Measurements from ENCODE around the gene TMEM219. TPM values are rescaled to one million over a fixed set of nuclear protein-coding genes. Genes with fewer than 3 reads are reported as not detected.

Gene TMEM219
- total RNA-seq, 1 donor from 2014 or later = 139 TPM

- H3K4me3 ChIP-seq (ENCODE audit: low read depth, low read length) = peak overlapping the region; percentile 99
- no peak for TF ChIP-seq CTCF (conservative IDR thresholded peaks at IDR 0.05; ENCODE audit: low read depth, low read length)
- no peak for DNase-seq (ENCODE audit: low read depth)
Observed at GRCh38 chr16:29975134-29975538, 13.3 kb downstream of the TMEM219 start.

DNA sequence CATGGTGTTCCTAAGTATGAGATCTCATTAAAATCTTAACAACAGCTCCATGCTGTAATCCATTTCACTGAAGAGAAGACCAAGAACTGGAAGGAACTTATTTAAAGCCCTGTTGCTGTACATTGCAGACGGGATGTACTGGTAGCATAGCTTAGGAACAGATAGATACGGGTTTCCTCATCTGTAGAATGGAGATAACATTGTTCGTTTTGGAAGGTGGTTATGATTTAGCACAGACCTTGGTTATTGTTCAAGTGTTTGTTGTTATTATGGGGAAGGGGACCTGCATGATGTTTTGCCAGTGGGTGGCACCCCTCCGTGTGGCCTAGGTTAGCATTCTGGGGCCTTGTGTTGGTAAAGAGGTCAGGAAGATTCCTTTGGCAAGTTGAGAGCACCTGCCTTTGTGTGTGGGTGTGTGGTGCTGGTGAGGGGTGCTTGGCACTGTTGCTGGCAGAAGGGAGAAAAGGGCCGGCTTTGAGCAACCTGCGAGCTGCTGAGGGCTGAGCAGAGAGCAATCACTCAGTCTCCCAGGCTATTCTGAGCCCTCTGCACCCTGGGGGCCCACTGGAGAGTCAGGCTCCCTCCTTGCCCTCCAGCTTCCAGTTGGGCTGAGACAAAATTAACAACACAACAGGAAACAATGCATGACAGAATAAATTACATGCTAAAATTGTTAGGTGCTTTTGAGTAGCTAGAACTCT is 14.1 kb downstream of the TMEM219 start:
- no peak for DNase-seq (ENCODE audit: low read depth)
- no peak for TF ChIP-seq CTCF (conservative IDR thresholded peaks at IDR 0.05; ENCODE audit: low read depth, low read length)
- H3K4me3 ChIP-seq (ENCODE audit: low read depth, low read length) = peak overlapping the region; percentile 99

GRCh38 chr16:29977063-29977825 is 15.4 kb downstream of the TMEM219 start:
- no peak for DNase-seq (ENCODE audit: low read depth)
- no peak for TF ChIP-seq CTCF (conservative IDR thresholded peaks at IDR 0.05; ENCODE audit: low read depth, low read length)
- no peak overlapping the region for H3K4me3 ChIP-seq (ENCODE audit: low read depth, low read length)

GRCh38 chr16:29978081-29978480 is 16.2 kb downstream of the TMEM219 start:
- no peak for TF ChIP-seq CTCF (conservative IDR thresholded peaks at IDR 0.05; ENCODE audit: low read depth, low read length)
- DNase-seq (ENCODE audit: low read depth) = no peak
- H3K4me3 ChIP-seq (ENCODE audit: low read depth, low read length) = no peak overlapping the region

DNA sequence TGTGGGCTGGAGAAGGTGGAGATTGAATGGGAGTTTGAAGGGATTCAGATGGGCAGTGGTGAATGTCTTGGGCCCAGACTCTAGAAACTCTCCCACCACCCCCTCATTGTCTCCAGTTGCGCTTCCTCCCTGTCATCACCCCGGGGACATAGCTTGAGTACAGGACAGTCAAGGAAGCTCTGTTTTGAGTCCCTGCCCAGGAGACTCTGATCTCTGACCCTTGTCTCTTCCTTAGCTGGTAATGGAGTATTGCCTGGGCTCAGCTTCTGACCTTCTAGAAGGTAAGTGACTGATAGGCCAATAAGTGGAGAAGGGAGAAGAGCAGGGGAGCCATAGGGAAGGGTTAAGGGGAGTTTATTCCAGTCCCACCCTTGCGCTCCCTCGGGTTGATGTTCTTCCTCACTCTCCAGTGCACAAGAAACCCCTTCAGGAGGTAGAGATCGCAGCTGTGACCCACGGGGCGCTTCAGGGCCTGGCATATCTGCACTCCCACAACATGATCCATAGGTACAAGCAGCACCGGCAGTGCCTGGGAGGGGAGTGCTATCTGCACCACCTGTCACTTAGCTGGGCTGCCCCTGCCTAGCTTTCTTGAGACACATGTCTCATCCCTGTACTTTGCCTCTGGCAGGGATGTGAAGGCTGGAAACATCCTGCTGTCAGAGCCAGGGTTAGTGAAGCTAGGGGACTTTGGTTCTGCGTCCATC is 16.8 kb downstream of the TMEM219 start:
- TF ChIP-seq CTCF (conservative IDR thresholded peaks at IDR 0.05; ENCODE audit: low read depth, low read length) = no peak
- DNase-seq (ENCODE audit: low read depth) = no peak
- H3K4me3 ChIP-seq (ENCODE audit: low read depth, low read length) = no peak overlapping the region

DNA sequence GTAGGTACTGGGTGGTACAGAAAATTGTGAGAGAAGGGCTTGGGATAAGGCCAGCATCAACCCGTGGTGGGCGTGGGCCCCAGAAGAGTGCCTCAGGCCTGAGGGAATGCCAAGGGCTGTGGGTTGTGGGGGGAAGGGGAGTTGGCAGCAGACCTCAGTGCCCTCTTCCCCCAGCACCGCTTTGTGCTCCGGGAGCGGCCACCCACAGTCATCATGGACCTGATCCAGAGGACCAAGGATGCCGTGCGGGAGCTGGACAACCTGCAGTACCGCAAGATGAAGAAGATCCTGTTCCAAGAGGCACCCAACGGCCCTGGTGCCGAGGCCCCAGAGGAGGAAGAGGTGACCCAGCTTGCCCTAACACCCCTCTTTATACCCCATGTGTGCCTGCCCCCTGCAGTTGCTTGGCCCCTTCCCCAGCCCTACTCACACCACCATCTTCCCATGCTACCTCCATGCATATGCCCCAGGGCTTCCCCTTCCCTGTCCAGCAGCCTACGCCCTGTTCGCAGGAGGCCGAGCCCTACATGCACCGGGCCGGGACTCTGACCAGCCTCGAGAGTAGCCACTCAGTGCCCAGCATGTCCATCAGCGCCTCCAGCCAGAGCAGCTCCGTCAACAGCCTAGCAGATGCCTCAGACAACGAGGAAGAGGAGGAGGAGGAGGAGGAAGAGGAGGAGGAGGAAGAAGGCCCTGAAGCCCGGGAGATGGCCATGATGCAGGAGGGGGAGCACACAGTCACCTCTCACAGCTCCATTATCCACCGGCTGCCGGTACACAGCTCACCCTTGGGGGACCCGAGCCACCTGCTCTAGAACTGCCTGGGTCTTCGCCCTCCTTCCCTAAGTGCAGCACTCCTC is 20.9 kb downstream of the TMEM219 start:
- no peak overlapping the region for H3K4me3 ChIP-seq (ENCODE audit: low read depth, low read length)
- TF ChIP-seq CTCF (conservative IDR thresholded peaks at IDR 0.05; ENCODE audit: low read depth, low read length) = no peak
- DNase-seq (ENCODE audit: low read depth) = no peak
